ENCODE measurements around the gene DFFA.

GRCh38 chr1:10459184-10459583 lies 13.1 kb downstream of the DFFA start:
- TF ChIP-seq CTCF (IDR thresholded peaks at IDR 0.05): no peak
- no peak for TF ChIP-seq EP300 (IDR thresholded peaks at IDR 0.05)
